ENCODE measurements around the gene CFHR5. TPM values are rescaled to one million over a fixed set of nuclear protein-coding genes. Genes with fewer than 3 reads are reported as not detected.
"Not testable (repeated sequence)": the region's sequence is repeated elsewhere in the genome, so short reads cannot be mapped to it uniquely, and the experiment has no call there.

The CFHR5 gene
- polyA plus RNA-seq (2013): not detected

- Histone ChIP-seq H3K9me3 (ENCODE audit: control extremely low read depth in 1 of 5, control insufficient read depth in 4 of 5, insufficient read depth in 2 of 5, low read depth in 1 of 5, low read length in 4 of 5) (no peaks in the 10 kb centered on the region), H3K27ac (ENCODE audit: insufficient read depth in 1 of 2, low read depth in 1 of 2, low read length in 2 of 2, poor library complexity in 1 of 2, severe bottlenecking in 2 of 2) (no peak within 1 kb of the TSS), H3K4me1 (ENCODE audit: control extremely low read depth in 1 of 4, control insufficient read depth in 4 of 4, insufficient read depth in 4 of 4, low read length in 3 of 4) (no peaks in the 10 kb centered on the region), H3K27me3 (replicated peaks in 2 of 5; ENCODE audit: control insufficient read depth in 4 of 5, insufficient read depth in 5 of 5, low read length in 4 of 5) (no peaks in the 10 kb centered on the region), H3K4me3 (ENCODE audit: control insufficient read depth in 1 of 7, extremely low read depth in 1 of 7, insufficient read depth in 4 of 7, low read depth in 2 of 7, low read length in 6 of 7) (no peak within 1 kb of the TSS), H3K36me3 (ENCODE audit: control insufficient read depth in 4 of 4, insufficient read depth in 4 of 4, low read length in 3 of 4) (no peaks in the 10 kb centered on the region)
- WGBS (ENCODE audit: insufficient coverage): no CpG with 5 or more reads among the region's 5 CpGs
- CTCF ChIA-PET: no interaction called here
- no peak for DNase-seq
- POLR2A ChIA-PET: no interaction called here
Observed at GRCh38 chr1:196977278-196977677, at the start of gene CFHR5. Gene CFHR5, plus strand, starts transcription at chr1:196977556. Its CDS starts 109 bp downstream, at chr1:196977665.

GRCh38 chr1:196932853-196933252 is 44.5 kb upstream of the CFHR5 start:
- DNase-seq; H3K36me3 ChIP-seq (ENCODE audit: control insufficient read depth in 4 of 4, insufficient read depth in 4 of 4, low read length in 3 of 4); H3K27ac ChIP-seq (ENCODE audit: insufficient read depth in 1 of 2, low read depth in 1 of 2, low read length in 2 of 2, poor library complexity in 1 of 2, severe bottlenecking in 2 of 2); H3K4me3 ChIP-seq (ENCODE audit: control insufficient read depth in 1 of 7, extremely low read depth in 1 of 7, insufficient read depth in 4 of 7, low read depth in 2 of 7, low read length in 6 of 7); H3K27me3 ChIP-seq (replicated peaks in 2 of 5; ENCODE audit: control insufficient read depth in 4 of 5, insufficient read depth in 5 of 5, low read length in 4 of 5); POLR2A ChIA-PET; H3K9me3 ChIP-seq (ENCODE audit: control extremely low read depth in 1 of 5, control insufficient read depth in 4 of 5, insufficient read depth in 2 of 5, low read depth in 1 of 5, low read length in 4 of 5); H3K4me1 ChIP-seq (ENCODE audit: control extremely low read depth in 1 of 4, control insufficient read depth in 4 of 4, insufficient read depth in 4 of 4, low read length in 3 of 4); CTCF ChIA-PET: not testable (repeated sequence)
- no CpG with 5 or more reads among the region's 2 CpGs for WGBS (ENCODE audit: insufficient coverage)

- ChIA-PET POLR2A (no interaction called here), CTCF (no interaction called here)
- Histone ChIP-seq H3K9me3 (ENCODE audit: control extremely low read depth in 1 of 5, control insufficient read depth in 4 of 5, insufficient read depth in 2 of 5, low read depth in 1 of 5, low read length in 4 of 5) (peaks cover 0 to 2% (median 0%) of the 10 kb centered on the region in 5 experiments), H3K4me3 (ENCODE audit: control insufficient read depth in 1 of 7, extremely low read depth in 1 of 7, insufficient read depth in 4 of 7, low read depth in 2 of 7, low read length in 6 of 7) (no peak overlapping the region), H3K27ac (ENCODE audit: insufficient read depth in 1 of 2, low read depth in 1 of 2, low read length in 2 of 2, poor library complexity in 1 of 2, severe bottlenecking in 2 of 2) (no peak overlapping the region), H3K27me3 (replicated peaks in 2 of 5; ENCODE audit: control insufficient read depth in 4 of 5, insufficient read depth in 5 of 5, low read length in 4 of 5) (no peaks in the 10 kb centered on the region), H3K36me3 (ENCODE audit: control insufficient read depth in 4 of 4, insufficient read depth in 4 of 4, low read length in 3 of 4) (no peaks in the 10 kb centered on the region), H3K4me1 (ENCODE audit: control extremely low read depth in 1 of 4, control insufficient read depth in 4 of 4, insufficient read depth in 4 of 4, low read length in 3 of 4) (no peaks in the 10 kb centered on the region)
- 95% methylated on average over 25 of the region's 32 CpGs for WGBS (ENCODE audit: insufficient coverage)
- no peak for DNase-seq
Observed at GRCh38 chr1:196933531-196934189, 43.7 kb upstream of the CFHR5 start.

- WGBS (ENCODE audit: insufficient coverage): 96% methylated on average over 5 of the region's 6 CpGs
- H3K36me3 ChIP-seq (ENCODE audit: control insufficient read depth in 4 of 4, insufficient read depth in 4 of 4, low read length in 3 of 4); H3K27me3 ChIP-seq (replicated peaks in 2 of 5; ENCODE audit: control insufficient read depth in 4 of 5, insufficient read depth in 5 of 5, low read length in 4 of 5); CTCF ChIA-PET; H3K4me1 ChIP-seq (ENCODE audit: control extremely low read depth in 1 of 4, control insufficient read depth in 4 of 4, insufficient read depth in 4 of 4, low read length in 3 of 4); H3K27ac ChIP-seq (ENCODE audit: insufficient read depth in 1 of 2, low read depth in 1 of 2, low read length in 2 of 2, poor library complexity in 1 of 2, severe bottlenecking in 2 of 2); H3K9me3 ChIP-seq (ENCODE audit: control extremely low read depth in 1 of 5, control insufficient read depth in 4 of 5, insufficient read depth in 2 of 5, low read depth in 1 of 5, low read length in 4 of 5); H3K4me3 ChIP-seq (ENCODE audit: control insufficient read depth in 1 of 7, extremely low read depth in 1 of 7, insufficient read depth in 4 of 7, low read depth in 2 of 7, low read length in 6 of 7); POLR2A ChIA-PET; DNase-seq: not testable (repeated sequence)
Observed at GRCh38 chr1:196941474-196941873, 35.9 kb upstream of the CFHR5 start.

- CTCF ChIA-PET; H3K27me3 ChIP-seq (replicated peaks in 2 of 5; ENCODE audit: control insufficient read depth in 4 of 5, insufficient read depth in 5 of 5, low read length in 4 of 5); H3K27ac ChIP-seq (ENCODE audit: insufficient read depth in 1 of 2, low read depth in 1 of 2, low read length in 2 of 2, poor library complexity in 1 of 2, severe bottlenecking in 2 of 2); DNase-seq; H3K36me3 ChIP-seq (ENCODE audit: control insufficient read depth in 4 of 4, insufficient read depth in 4 of 4, low read length in 3 of 4); H3K4me3 ChIP-seq (ENCODE audit: control insufficient read depth in 1 of 7, extremely low read depth in 1 of 7, insufficient read depth in 4 of 7, low read depth in 2 of 7, low read length in 6 of 7); H3K9me3 ChIP-seq (ENCODE audit: control extremely low read depth in 1 of 5, control insufficient read depth in 4 of 5, insufficient read depth in 2 of 5, low read depth in 1 of 5, low read length in 4 of 5); POLR2A ChIA-PET; H3K4me1 ChIP-seq (ENCODE audit: control extremely low read depth in 1 of 4, control insufficient read depth in 4 of 4, insufficient read depth in 4 of 4, low read length in 3 of 4): not testable (repeated sequence)
- no CpG with 5 or more reads among the region's 1 CpG for WGBS (ENCODE audit: insufficient coverage)
Observed at GRCh38 chr1:196943568-196943967, 33.8 kb upstream of the CFHR5 start, which contains the start of gene CFHR2. Gene CFHR2, plus strand, starts transcription at chr1:196943738. Its CDS starts 143 bp downstream, at chr1:196943881.

- Histone ChIP-seq H3K27ac (ENCODE audit: insufficient read depth in 1 of 2, low read depth in 1 of 2, low read length in 2 of 2, poor library complexity in 1 of 2, severe bottlenecking in 2 of 2) (no peak overlapping the region), H3K36me3 (ENCODE audit: control insufficient read depth in 4 of 4, insufficient read depth in 4 of 4, low read length in 3 of 4) (no peaks in the 10 kb centered on the region), H3K4me3 (ENCODE audit: control insufficient read depth in 1 of 7, extremely low read depth in 1 of 7, insufficient read depth in 4 of 7, low read depth in 2 of 7, low read length in 6 of 7) (no peak overlapping the region), H3K4me1 (ENCODE audit: control extremely low read depth in 1 of 4, control insufficient read depth in 4 of 4, insufficient read depth in 4 of 4, low read length in 3 of 4) (no peaks in the 10 kb centered on the region), H3K27me3 (replicated peaks in 2 of 5; ENCODE audit: control insufficient read depth in 4 of 5, insufficient read depth in 5 of 5, low read length in 4 of 5) (no peaks in the 10 kb centered on the region), H3K9me3 (ENCODE audit: control extremely low read depth in 1 of 5, control insufficient read depth in 4 of 5, insufficient read depth in 2 of 5, low read depth in 1 of 5, low read length in 4 of 5) (peaks cover 0 to 1% (median 0%) of the 10 kb centered on the region in 5 experiments)
- no peak for DNase-seq
- ChIA-PET CTCF (no interaction called here), POLR2A (no interaction called here)
- 80% methylated on average over 1 of the region's 2 CpGs for WGBS (ENCODE audit: insufficient coverage)
Observed at GRCh38 chr1:196951711-196952394, 25.5 kb upstream of the CFHR5 start.

GRCh38 chr1:196954778-196955177 is 22.6 kb upstream of the CFHR5 start:
- ChIA-PET CTCF (no interaction called here), POLR2A (no interaction called here)
- Histone ChIP-seq H3K27me3 (replicated peaks in 2 of 5; ENCODE audit: control insufficient read depth in 4 of 5, insufficient read depth in 5 of 5, low read length in 4 of 5) (no peaks in the 10 kb centered on the region), H3K4me1 (ENCODE audit: control extremely low read depth in 1 of 4, control insufficient read depth in 4 of 4, insufficient read depth in 4 of 4, low read length in 3 of 4) (no peaks in the 10 kb centered on the region), H3K27ac (ENCODE audit: insufficient read depth in 1 of 2, low read depth in 1 of 2, low read length in 2 of 2, poor library complexity in 1 of 2, severe bottlenecking in 2 of 2) (no peak overlapping the region), H3K36me3 (ENCODE audit: control insufficient read depth in 4 of 4, insufficient read depth in 4 of 4, low read length in 3 of 4) (no peaks in the 10 kb centered on the region), H3K9me3 (ENCODE audit: control extremely low read depth in 1 of 5, control insufficient read depth in 4 of 5, insufficient read depth in 2 of 5, low read depth in 1 of 5, low read length in 4 of 5) (peaks cover 0 to 1% (median 0%) of the 10 kb centered on the region in 5 experiments), H3K4me3 (ENCODE audit: control insufficient read depth in 1 of 7, extremely low read depth in 1 of 7, insufficient read depth in 4 of 7, low read depth in 2 of 7, low read length in 6 of 7) (no peak overlapping the region)
- no peak for DNase-seq
- 92% methylated on average over 2 of the region's 2 CpGs for WGBS (ENCODE audit: insufficient coverage)
